GM12878 (cell line): Measurements from ENCODE around the gene TRABD2B.

Experiments used
- ATF2 ChIP-seq: IDR thresholded peaks from 2 replicates; pipeline ENCODE4 v1.6.1; 2012; ENCODE audit warnings: low read length, inconsistent platforms
- BHLHE40 ChIP-seq, 2 experiments: fragments of 450-650 bp in 1 of 2; IDR thresholded peaks; 2 replicates each; pipeline ENCODE4 v1.6.1; 2011 to 2017; ENCODE audit warnings: low read depth in 2 of 2, borderline replicate concordance in 1 of 2, improper control_type of control experiment in 1 of 2, low read length in 1 of 2, mild to moderate bottlenecking in 1 of 2
- CEBPB ChIP-seq, 2 experiments: fragments of 150-350 bp in 1 of 2; IDR thresholded peaks; 2 replicates each; pipeline ENCODE4 v1.6.1; 2012 to 2014; ENCODE audit warnings: low read depth in 2 of 2, low read length in 2 of 2, borderline replicate concordance in 1 of 2, inconsistent platforms in 1 of 2
- CTCF ChIP-seq, 3 experiments: IDR thresholded peaks in 2 of 3; conservative IDR thresholded peaks in 1 of 3; 2 replicates each; pipeline ENCODE4 v1.5.1; 2011; ENCODE audit warnings: low read depth in 3 of 3, low read length in 3 of 3, mild to moderate bottlenecking in 3 of 3, control low read depth in 2 of 3, moderate library complexity in 2 of 3, inconsistent platforms in 1 of 3, mixed read lengths in 1 of 3; ENCODE audit not compliant: control insufficient read depth in 2 of 3, insufficient read depth in 1 of 3; ENCODE audit errors: extremely low read depth in 1 of 3
- EP300 ChIP-seq, 2 experiments: fragments of 150-350 bp in 1 of 2; IDR thresholded peaks; 2 replicates each; pipeline ENCODE4 v1.6.1; 2011 to 2012; ENCODE audit warnings: low read depth in 2 of 2, low read length in 2 of 2, borderline replicate concordance in 1 of 2, improper control_type of control experiment in 1 of 2, inconsistent platforms in 1 of 2; ENCODE audit not compliant: control insufficient read depth in 1 of 2
- ESRRA ChIP-seq: IDR thresholded peaks from 2 replicates; pipeline ENCODE4 v1.6.1; 2012; ENCODE audit warnings: mild to moderate bottlenecking, low read length, improper control_type of control experiment
- POLR2A ChIP-seq: IDR thresholded peaks from 2 replicates; pipeline ENCODE4 v1.6.1; 2011; ENCODE audit warnings: low read depth, mild to moderate bottlenecking, low read length
- SMC3 ChIP-seq: IDR thresholded peaks from 2 replicates; pipeline ENCODE4 v1.6.1; 2011; ENCODE audit warnings: low read length, improper control_type of control experiment, borderline replicate concordance
- TARDBP ChIP-seq: IDR thresholded peaks from 2 replicates; pipeline ENCODE4 v1.6.1; 2016; ENCODE audit warnings: borderline replicate concordance
- ZSCAN29 ChIP-seq: fragments of 450-650 bp; IDR thresholded peaks from 2 replicates; pipeline ENCODE4 v1.6.1; 2017; ENCODE audit warnings: mild to moderate bottlenecking, moderate library complexity
- TF ChIP-seq, protein P1 (sequence below): IDR thresholded peaks from 2 replicates; pipeline ENCODE4 v1.6.1; 2011; ENCODE audit warnings: low read depth, low read length, improper control_type of control experiment, borderline replicate concordance

DNA sequence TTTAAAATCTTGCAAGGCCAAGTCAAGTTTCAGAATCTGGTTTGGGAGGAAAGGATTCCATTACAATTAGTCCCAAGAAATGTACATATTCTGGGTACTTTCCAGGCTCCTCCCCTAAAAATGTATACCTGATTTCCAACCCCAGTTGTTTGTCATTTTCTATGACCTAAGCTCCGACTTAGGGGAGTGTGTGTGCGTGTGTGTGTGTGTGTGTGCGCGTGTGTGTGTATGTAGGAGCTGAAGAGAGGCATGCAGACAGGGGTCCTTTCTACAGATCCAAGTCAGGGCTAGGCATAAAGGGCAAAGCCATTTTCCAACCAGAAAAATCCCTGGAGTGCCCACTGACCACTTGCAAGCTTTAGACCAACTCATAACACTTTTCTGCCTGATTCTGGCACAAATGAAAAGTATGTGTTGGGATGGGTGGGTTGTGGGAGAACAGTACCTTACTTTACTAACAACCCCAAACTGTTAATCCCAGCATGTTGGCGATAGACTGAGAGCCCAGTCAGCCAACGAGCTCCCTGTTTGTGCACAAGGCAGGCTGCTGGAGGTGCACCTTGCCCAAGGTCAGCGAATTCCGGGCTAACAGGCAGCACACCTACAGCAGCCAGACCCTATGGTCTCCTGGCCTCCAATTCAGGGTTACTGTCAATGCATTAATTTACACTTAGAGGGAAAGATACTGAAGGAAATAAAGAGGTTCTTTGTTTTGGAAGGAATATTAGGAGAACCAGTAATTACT is 1.7 kb downstream of the TRABD2B start:
- TF ChIP-seq ESRRA (no peak), ZSCAN29 (no peak), BHLHE40 (IDR thresholded peaks at IDR 0.05; ENCODE audit: borderline replicate concordance in 1 of 2, low read depth in 2 of 2, low read length in 1 of 2) (no peak), CTCF (IDR thresholded peaks at IDR 0.05 in 2 of 3, conservative IDR thresholded peaks at IDR 0.05 in 1 of 3; ENCODE audit: control insufficient read depth in 2 of 3, extremely low read depth in 1 of 3, insufficient read depth in 1 of 3, low read depth in 3 of 3, low read length in 3 of 3) (no peak), CEBPB (IDR thresholded peaks at IDR 0.05; ENCODE audit: borderline replicate concordance in 1 of 2, low read depth in 2 of 2, low read length in 2 of 2) (no peak), SMC3 (no peak), EP300 (IDR thresholded peaks at IDR 0.05; ENCODE audit: borderline replicate concordance in 1 of 2, control insufficient read depth in 1 of 2, low read depth in 2 of 2, low read length in 2 of 2) (no peak), ATF2 (no peak), TARDBP (no peak), POLR2A (no peak)
- TF ChIP-seq, protein P1, sequence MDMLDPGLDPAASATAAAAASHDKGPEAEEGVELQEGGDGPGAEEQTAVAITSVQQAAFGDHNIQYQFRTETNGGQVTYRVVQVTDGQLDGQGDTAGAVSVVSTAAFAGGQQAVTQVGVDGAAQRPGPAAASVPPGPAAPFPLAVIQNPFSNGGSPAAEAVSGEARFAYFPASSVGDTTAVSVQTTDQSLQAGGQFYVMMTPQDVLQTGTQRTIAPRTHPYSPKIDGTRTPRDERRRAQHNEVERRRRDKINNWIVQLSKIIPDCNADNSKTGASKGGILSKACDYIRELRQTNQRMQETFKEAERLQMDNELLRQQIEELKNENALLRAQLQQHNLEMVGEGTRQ = no peak
